HepG2 (cell line): ENCODE results near the gene UQCRHL. TPM values are rescaled to one million over a fixed set of nuclear protein-coding genes. Genes with fewer than 3 reads are reported as not detected.

Source experiments
- ATAC-seq: fragments of 200-7000 bp; cut with Tn5 transposase; 3 replicates; pipeline ENCODE4 v1.9.1; 2020; ENCODE audit warnings: mild to moderate bottlenecking, moderate library complexity
- BruUV-seq: library from RNA; stranded (reverse); fragments of 400-500 nt; replicated peaks from 2 replicates; lab custom pipeline; 2021; lab: Mats Ljungman, UMichigan
- CTCF ChIA-PET: fragments of 300-600 bp; formaldehyde crosslinking; extraction: SDS; loops from one replicate; lab custom pipeline; 2021; ENCODE audit warnings: low total read pairs, inconsistent platforms, low intra/inter-chr PET ratio; lab: Yijun Ruan, JAX
- POLR2A ChIA-PET: fragments of 350-600 bp; sonication (Branson Sonifier 250); formaldehyde crosslinking; loops from one replicate; lab custom pipeline; 2020; ENCODE audit warnings: antibody characterized with exemption, inconsistent platforms; lab: Yijun Ruan, JAX
- DNase-seq: peaks from one replicate; pipeline ENCODE4 v3.0.0-alpha.2; 2015; ENCODE audit warnings: low spot score
- FAIRE-seq: peaks from 3 replicates; lab custom pipeline; 2011; peaks lifted over from hg19 to GRCh38; lab: Jason Lieb, UNC
- H2AFZ ChIP-seq: one replicate; pipeline ENCODE4 v1.6.1; 2011; ENCODE audit warnings: low read length, inconsistent platforms
- H3K27ac ChIP-seq: fragments of 300-600 bp; 3 replicates; pipeline ENCODE4 v1.8.0; 2011; ENCODE audit warnings: mixed run types, mild to moderate bottlenecking, mixed read lengths, low read length, inconsistent platforms; ENCODE audit not compliant: insufficient read depth; ENCODE audit errors: extremely low read length
- H3K27me3 ChIP-seq, 2 experiments: fragments of 200-600 bp in 1 of 2; 2 replicates in 1 of 2; 3 replicates in 1 of 2; pipeline versions ENCODE4 v1.6.0 to v1.8.0; 2011; ENCODE audit warnings: low read length in 2 of 2, mild to moderate bottlenecking in 2 of 2, moderate library complexity in 2 of 2, inconsistent platforms in 1 of 2; ENCODE audit not compliant: insufficient read depth in 2 of 2, control insufficient read depth in 1 of 2
- H3K36me3 ChIP-seq, 2 experiments: fragments of 200-600 bp in 1 of 2; replicated peaks in 1 of 2; 2 replicates in 1 of 2; 3 replicates in 1 of 2; pipeline versions ENCODE4 v1.5.1 to v1.8.0; 2011; ENCODE audit warnings: low read length in 2 of 2, inconsistent platforms in 1 of 2; ENCODE audit not compliant: insufficient read depth in 2 of 2, control insufficient read depth in 1 of 2
- H3K4me1 ChIP-seq: 2 replicates; pipeline ENCODE4 v1.5.1; 2012; ENCODE audit warnings: low read length, inconsistent platforms; ENCODE audit not compliant: insufficient read depth
- H3K4me2 ChIP-seq: 2 replicates; pipeline ENCODE4 v1.6.0; 2011; ENCODE audit warnings: low read depth, low read length, inconsistent platforms
- H3K4me3 ChIP-seq, 3 experiments: fragments of 200-600 bp in 1 of 3; sonication (generic), shearing (Covaris generic) in 1 of 3; replicated peaks in 1 of 3; 2 replicates each; pipeline ENCODE4 v1.5.1; 2011 to 2016; ENCODE audit warnings: low read length in 3 of 3, inconsistent platforms in 2 of 3, low read depth in 2 of 3, mild to moderate bottlenecking in 2 of 3, control low read depth in 1 of 3, mixed read lengths in 1 of 3; ENCODE audit not compliant: insufficient read depth in 1 of 3
- H3K79me2 ChIP-seq: one replicate; pipeline ENCODE4 v1.6.1; 2011; ENCODE audit warnings: low read length, inconsistent platforms; ENCODE audit not compliant: insufficient read depth
- H3K9ac ChIP-seq: 2 replicates; pipeline ENCODE4 v1.6.0; 2011; ENCODE audit warnings: mild to moderate bottlenecking, low read depth, low read length, inconsistent platforms; ENCODE audit not compliant: insufficient read depth
- H3K9me3 ChIP-seq: 2 replicates; pipeline ENCODE4 v1.5.1; 2012; ENCODE audit warnings: mild to moderate bottlenecking, low read length
- H4K20me1 ChIP-seq: 2 replicates; pipeline ENCODE4 v1.6.0; 2011; ENCODE audit warnings: inconsistent platforms, mild to moderate bottlenecking, low read length, moderate library complexity; ENCODE audit not compliant: insufficient read depth
- CCAR2 ChIP-seq: fragments of 200-400 bp; formaldehyde crosslinking; optimal IDR thresholded peaks from 2 replicates; pipeline ENCODE3; 2018; ENCODE audit warnings: low read depth, mild to moderate bottlenecking, low read length, moderate library complexity
- IRX3 ChIP-seq: sonication (generic); formaldehyde crosslinking; IDR thresholded peaks from 2 replicates; pipeline ENCODE4 v1.8.1; 2023; ENCODE audit warnings: mild to moderate bottlenecking, low read depth, missing genetic modification reagents, borderline replicate concordance
- MIER2 ChIP-seq: IDR thresholded peaks from 2 replicates; pipeline ENCODE4 v1.6.1; 2016; ENCODE audit warnings: missing biosample characterization, missing genetic modification reagents
- MLLT10 ChIP-seq: sonication (generic); formaldehyde crosslinking; IDR thresholded peaks from 2 replicates; pipeline ENCODE4 v1.4.0; 2020; ENCODE audit warnings: missing genetic modification reagents
- TBX2 ChIP-seq: sonication (generic); formaldehyde crosslinking; IDR thresholded peaks from 2 replicates; pipeline ENCODE4 v1.5.0; 2020; ENCODE audit warnings: missing genetic modification reagents, mild to moderate bottlenecking, borderline replicate concordance
- ZFYVE20 ChIP-seq: sonication (generic); formaldehyde crosslinking; IDR thresholded peaks from 2 replicates; pipeline ENCODE4 v1.8.0; 2023; ENCODE audit warnings: low read depth, mild to moderate bottlenecking, moderate library complexity, missing genetic modification reagents, borderline replicate concordance
- ZNF180 ChIP-seq: sonication (generic); formaldehyde crosslinking; IDR thresholded peaks from 2 replicates; pipeline ENCODE4 v1.4.0; 2020; ENCODE audit warnings: low read depth, missing genetic modification reagents, borderline replicate concordance
- ZNF24 ChIP-seq: fragments of 450-650 bp; IDR thresholded peaks from 2 replicates; pipeline ENCODE4 v1.6.1; 2017; ENCODE audit warnings: antibody characterized with exemption, mild to moderate bottlenecking
- ZNF33B ChIP-seq: sonication (generic); formaldehyde crosslinking; IDR thresholded peaks from 2 replicates; pipeline ENCODE4 v1.5.1; 2020; ENCODE audit warnings: mild to moderate bottlenecking, missing genetic modification reagents
- ZNF775 ChIP-seq: sonication (generic); formaldehyde crosslinking; IDR thresholded peaks from 2 replicates; pipeline ENCODE4 v1.4.0; 2020; ENCODE audit warnings: missing genetic modification reagents, mild to moderate bottlenecking, moderate library complexity, borderline replicate concordance
- WGBS: methylation state at CpG from one replicate; pipeline ENCODE4 v1.1.6; 2017; ENCODE audit warnings: low lambda C conversion rate; 5-methylcytosine and 5-hydroxymethylcytosine counted together
- in situ Hi-C: cut with HindIII; loops from 2 replicates; pipeline ENCODE4 v1.10.0; 2017; ENCODE audit warnings: low pct_unique_long_range_greater_than_20kb; ENCODE audit not compliant: extremely low pct_ligation_motif_present
- intact Hi-C: fragments of 100-400 bp; cut with micrococcal nuclease; formaldehyde crosslinking; loops from one replicate; pipeline ENCODE4 v1.10.0; 2022; ENCODE audit not compliant: unreplicated experiment
- polyA plus RNA-seq, 8 experiments: library from polyadenylated mRNA; depleted of rRNA in 3 of 8; stranded (reverse) in 7 of 8; unstranded in 1 of 8; fragments of >200 nt; fragmentation: Illumina TruSeq in 4 of 8; extraction: Trizol in 4 of 8; gene quantifications; 2 replicates each; pipeline versions ENCODE4 v1.2.1 to v1.2.3, GENCODE V29; 2011 to 2016; ENCODE audit warnings: low read depth in 4 of 8, missing spikeins in 1 of 8, mixed read lengths in 1 of 8; ENCODE audit not compliant: insufficient read depth in 1 of 8
- total RNA-seq, 5 experiments: library from RNA; depleted of rRNA; stranded (reverse); fragments of >200 nt; fragmentation: Illumina TruSeq; extraction: Trizol; gene quantifications; 2 replicates each; pipeline ENCODE4 v1.2.3, GENCODE V29; 2016; ENCODE audit warnings: low read depth in 1 of 5
- TF ChIP-seq, protein P1 (sequence below): sonication (generic); formaldehyde crosslinking; IDR thresholded peaks from 2 replicates; pipeline ENCODE4 v1.4.0; 2020; ENCODE audit warnings: mild to moderate bottlenecking, missing genetic modification reagents
- TF ChIP-seq, protein P2 (sequence below): IDR thresholded peaks from 2 replicates; pipeline ENCODE4 v1.6.1; 2016; ENCODE audit warnings: missing compliant biosample characterization, missing genetic modification reagents, borderline replicate concordance

Gene UQCRHL
- total and polyA plus RNA-seq, 2 of the 13 experiments (the other 11 are each of a cell fraction or from before 2014, with no cell fraction given), result 1.8 to 2.3 TPM

DNA sequence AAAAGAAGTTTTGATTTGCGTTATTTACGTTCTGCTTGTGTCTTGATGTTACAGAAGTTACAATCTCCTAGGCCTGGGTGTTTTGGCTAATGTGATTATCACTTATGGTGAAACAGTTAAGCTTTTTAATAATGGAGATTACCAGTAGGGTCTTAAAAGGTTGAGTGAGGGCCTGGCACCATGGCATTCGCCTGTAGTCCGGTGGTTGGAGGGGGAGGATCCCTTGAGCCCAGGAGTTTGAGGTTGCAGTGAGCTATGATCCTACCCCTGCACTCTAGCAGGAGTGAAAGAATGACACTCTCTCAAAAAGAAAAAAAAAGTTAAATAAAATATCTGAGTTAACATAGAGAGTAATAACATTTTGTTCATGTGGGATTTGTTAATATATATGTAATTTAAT lies 31.3 kb upstream of the UQCRHL start:
- peaks cover 6% of the 10 kb centered on the region for H3K79me2 ChIP-seq
- no peaks in the 10 kb centered on the region for H4K20me1 ChIP-seq
- peaks cover 16% of the 10 kb centered on the region for H3K4me1 ChIP-seq
- FAIRE-seq, result no peak
- WGBS, result 84% methylated on average over 4 of the region's 4 CpGs
- no peak overlapping the region for H2AFZ ChIP-seq
- H3K9ac ChIP-seq, result no peak overlapping the region
- no peaks in the 10 kb centered on the region; a peak in 1 of 5 replicates for H3K27me3 ChIP-seq
- no peak for ATAC-seq
- no peak for DNase-seq
- H3K4me2 ChIP-seq, result no peak overlapping the region
- intact Hi-C loops, result no loop called here
- no peaks in the 10 kb centered on the region for H3K36me3 ChIP-seq
- in situ Hi-C loops, result no loop called here
- no peaks in the 10 kb centered on the region for H3K9me3 ChIP-seq
- TF ChIP-seq IRX3 (CRISPR knock-in tag) (no peak), ZFYVE20 (CRISPR knock-in tag) (no peak), MIER2 (CRISPR knock-in tag) (no peak), ZNF775 (CRISPR knock-in tag) (no peak), TBX2 (CRISPR knock-in tag) (no peak), ZNF33B (CRISPR knock-in tag) (no peak), ZNF180 (CRISPR knock-in tag) (no peak), ZNF24 (no peak), CCAR2 (no peak), MLLT10 (CRISPR knock-in tag) (no peak)
- TF ChIP-seq, protein P1, sequence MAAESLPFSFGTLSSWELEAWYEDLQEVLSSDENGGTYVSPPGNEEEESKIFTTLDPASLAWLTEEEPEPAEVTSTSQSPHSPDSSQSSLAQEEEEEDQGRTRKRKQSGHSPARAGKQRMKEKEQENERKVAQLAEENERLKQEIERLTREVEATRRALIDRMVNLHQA (CRISPR knock-in tag), result no peak
- TF ChIP-seq, protein P2, sequence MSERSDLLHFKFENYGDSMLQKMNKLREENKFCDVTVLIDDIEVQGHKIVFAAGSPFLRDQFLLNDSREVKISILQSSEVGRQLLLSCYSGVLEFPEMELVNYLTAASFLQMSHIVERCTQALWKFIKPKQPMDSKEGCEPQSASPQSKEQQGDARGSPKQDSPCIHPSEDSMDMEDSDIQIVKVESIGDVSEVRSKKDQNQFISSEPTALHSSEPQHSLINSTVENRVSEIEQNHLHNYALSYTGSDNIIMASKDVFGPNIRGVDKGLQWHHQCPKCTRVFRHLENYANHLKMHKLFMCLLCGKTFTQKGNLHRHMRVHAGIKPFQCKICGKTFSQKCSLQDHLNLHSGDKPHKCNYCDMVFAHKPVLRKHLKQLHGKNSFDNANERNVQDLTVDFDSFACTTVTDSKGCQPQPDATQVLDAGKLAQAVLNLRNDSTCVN (CRISPR knock-in tag), result no peak
- TF ChIP-seq, all 625 proteins: peak for 0
- H3K4me3 ChIP-seq, result no peak overlapping the region
- POLR2A ChIA-PET, result interaction anchor here (4.2 kb wide), 1 partner anchor 8 kb away, joined by 64 read pairs; the partner anchor contains the start of gene SPEN
- H3K27ac ChIP-seq, result no peak overlapping the region
- BruUV-seq, result no TSS peak
- CTCF ChIA-PET, result no interaction called here
